GM12878 (cell line): ENCODE results near the gene TMSB10.

Source experiments
- BHLHE40 ChIP-seq, 2 experiments: fragments of 450-650 bp in 1 of 2; IDR thresholded peaks; 2 replicates each; pipeline ENCODE4 v1.6.1; 2011 to 2017; ENCODE audit warnings: low read depth in 2 of 2, borderline replicate concordance in 1 of 2, improper control_type of control experiment in 1 of 2, low read length in 1 of 2, mild to moderate bottlenecking in 1 of 2
- CHD2 ChIP-seq: IDR thresholded peaks from 2 replicates; pipeline ENCODE4 v1.6.1; 2011; ENCODE audit warnings: low read depth, low read length, improper control_type of control experiment, borderline replicate concordance
- CREB1 ChIP-seq: IDR thresholded peaks from 2 replicates; pipeline ENCODE4 v1.6.1; 2012; ENCODE audit warnings: low read depth, mild to moderate bottlenecking, inconsistent platforms
- EP300 ChIP-seq, 2 experiments: fragments of 150-350 bp in 1 of 2; IDR thresholded peaks; 2 replicates each; pipeline ENCODE4 v1.6.1; 2011 to 2012; ENCODE audit warnings: low read depth in 2 of 2, low read length in 2 of 2, borderline replicate concordance in 1 of 2, improper control_type of control experiment in 1 of 2, inconsistent platforms in 1 of 2; ENCODE audit not compliant: control insufficient read depth in 1 of 2
- POLR2A ChIP-seq: IDR thresholded peaks from 2 replicates; pipeline ENCODE4 v1.6.1; 2011; ENCODE audit warnings: low read depth, mild to moderate bottlenecking, low read length
- POLR2AphosphoS5 ChIP-seq: IDR thresholded peaks from 2 replicates; pipeline ENCODE4 v1.6.1; 2011; ENCODE audit warnings: mild to moderate bottlenecking, low read length, inconsistent platforms
- SPI1 ChIP-seq: IDR thresholded peaks from 2 replicates; pipeline ENCODE4 v1.6.1; 2011; ENCODE audit warnings: low read depth, mild to moderate bottlenecking, low read length, moderate library complexity, borderline replicate concordance; ENCODE audit not compliant: insufficient read depth
- TAF1 ChIP-seq: IDR thresholded peaks from 2 replicates; pipeline ENCODE4 v1.6.1; 2011; ENCODE audit warnings: mild to moderate bottlenecking, low read depth, low read length, borderline replicate concordance
- TCF3 ChIP-seq: IDR thresholded peaks from 2 replicates; pipeline ENCODE4 v1.6.1; 2012; ENCODE audit warnings: low read depth, mild to moderate bottlenecking, low read length, borderline replicate concordance; ENCODE audit not compliant: insufficient read depth
- ZZZ3 ChIP-seq: IDR thresholded peaks from 2 replicates; pipeline ENCODE4 v1.6.1; 2011; ENCODE audit warnings: low read depth; ENCODE audit not compliant: control insufficient read depth, insufficient read length
- TF ChIP-seq, protein P1 (sequence below), 3 experiments: IDR thresholded peaks in 2 of 3; conservative IDR thresholded peaks in 1 of 3; 2 replicates each; pipeline ENCODE4 v1.5.1; 2011; ENCODE audit warnings: low read depth in 3 of 3, low read length in 3 of 3, mild to moderate bottlenecking in 3 of 3, control low read depth in 2 of 3, moderate library complexity in 2 of 3, inconsistent platforms in 1 of 3, mixed read lengths in 1 of 3; ENCODE audit not compliant: control insufficient read depth in 2 of 3, insufficient read depth in 1 of 3; ENCODE audit errors: extremely low read depth in 1 of 3
- TF ChIP-seq, protein P2 (sequence below): fragments of 450-650 bp; IDR thresholded peaks from 2 replicates; pipeline ENCODE4 v1.6.1; 2018; ENCODE audit warnings: borderline replicate concordance, mild to moderate bottlenecking; ENCODE audit not compliant: partially characterized antibody
- TF ChIP-seq, protein P3 (sequence below): IDR thresholded peaks from 2 replicates; pipeline ENCODE4 v1.6.1; 2011; ENCODE audit warnings: low read depth, mild to moderate bottlenecking, low read length, moderate library complexity, borderline replicate concordance; ENCODE audit errors: extremely low read depth

DNA sequence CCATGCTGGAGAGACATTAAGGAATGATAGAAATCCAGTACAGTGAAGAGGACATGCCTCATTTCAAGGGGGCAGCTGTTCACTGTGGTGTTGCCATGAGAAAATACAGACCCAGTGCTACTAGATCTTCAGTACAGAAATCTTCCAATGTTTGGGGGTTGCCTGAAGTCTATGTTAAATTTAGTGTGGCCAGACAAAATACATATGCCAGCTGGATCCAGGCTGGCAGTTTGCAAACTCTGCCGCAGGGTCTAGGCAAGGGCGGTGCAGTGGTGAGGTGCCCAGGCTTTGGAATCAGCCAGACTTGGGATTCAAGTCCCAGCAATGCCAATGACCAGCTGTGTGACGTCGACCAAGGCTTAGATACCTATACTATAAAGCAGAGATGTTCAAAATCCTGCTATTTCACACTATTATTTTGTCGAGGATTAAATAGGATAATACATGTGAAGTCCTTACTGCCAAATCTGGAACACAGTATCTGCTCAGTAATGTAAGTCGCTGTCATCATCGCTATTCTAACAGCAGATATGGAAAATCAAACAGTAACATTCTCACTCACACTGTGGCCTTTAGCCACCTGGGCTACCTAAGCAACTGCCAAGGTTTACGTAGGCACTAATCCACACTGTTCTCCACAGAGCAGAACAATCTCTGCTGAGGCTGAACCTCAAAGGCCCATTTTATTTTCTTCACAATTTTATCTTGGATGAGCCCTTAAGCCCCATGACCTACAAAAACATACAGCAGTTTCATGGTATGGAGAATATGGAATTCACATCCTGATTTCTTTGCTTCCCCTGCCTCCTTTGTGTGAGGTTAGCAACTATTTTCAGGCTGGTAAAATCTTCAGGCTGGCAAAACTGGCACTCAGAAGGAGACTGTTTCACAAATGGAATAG lies 5.9 kb upstream of the TMSB10 start:
- no peak for TF ChIP-seq EP300 (IDR thresholded peaks at IDR 0.05; ENCODE audit: borderline replicate concordance in 1 of 2, control insufficient read depth in 1 of 2, low read depth in 2 of 2, low read length in 2 of 2)
- TF ChIP-seq TCF3, result no peak
- TF ChIP-seq POLR2A, result no peak
- TF ChIP-seq TAF1, result no peak
- TF ChIP-seq SPI1, result no peak
- TF ChIP-seq, protein P1, sequence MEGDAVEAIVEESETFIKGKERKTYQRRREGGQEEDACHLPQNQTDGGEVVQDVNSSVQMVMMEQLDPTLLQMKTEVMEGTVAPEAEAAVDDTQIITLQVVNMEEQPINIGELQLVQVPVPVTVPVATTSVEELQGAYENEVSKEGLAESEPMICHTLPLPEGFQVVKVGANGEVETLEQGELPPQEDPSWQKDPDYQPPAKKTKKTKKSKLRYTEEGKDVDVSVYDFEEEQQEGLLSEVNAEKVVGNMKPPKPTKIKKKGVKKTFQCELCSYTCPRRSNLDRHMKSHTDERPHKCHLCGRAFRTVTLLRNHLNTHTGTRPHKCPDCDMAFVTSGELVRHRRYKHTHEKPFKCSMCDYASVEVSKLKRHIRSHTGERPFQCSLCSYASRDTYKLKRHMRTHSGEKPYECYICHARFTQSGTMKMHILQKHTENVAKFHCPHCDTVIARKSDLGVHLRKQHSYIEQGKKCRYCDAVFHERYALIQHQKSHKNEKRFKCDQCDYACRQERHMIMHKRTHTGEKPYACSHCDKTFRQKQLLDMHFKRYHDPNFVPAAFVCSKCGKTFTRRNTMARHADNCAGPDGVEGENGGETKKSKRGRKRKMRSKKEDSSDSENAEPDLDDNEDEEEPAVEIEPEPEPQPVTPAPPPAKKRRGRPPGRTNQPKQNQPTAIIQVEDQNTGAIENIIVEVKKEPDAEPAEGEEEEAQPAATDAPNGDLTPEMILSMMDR (IDR thresholded peaks at IDR 0.05 in 2 of 3, conservative IDR thresholded peaks at IDR 0.05 in 1 of 3; ENCODE audit: control insufficient read depth in 2 of 3, extremely low read depth in 1 of 3, insufficient read depth in 1 of 3, low read depth in 3 of 3, low read length in 3 of 3), result no peak
- TF ChIP-seq, protein P2, sequence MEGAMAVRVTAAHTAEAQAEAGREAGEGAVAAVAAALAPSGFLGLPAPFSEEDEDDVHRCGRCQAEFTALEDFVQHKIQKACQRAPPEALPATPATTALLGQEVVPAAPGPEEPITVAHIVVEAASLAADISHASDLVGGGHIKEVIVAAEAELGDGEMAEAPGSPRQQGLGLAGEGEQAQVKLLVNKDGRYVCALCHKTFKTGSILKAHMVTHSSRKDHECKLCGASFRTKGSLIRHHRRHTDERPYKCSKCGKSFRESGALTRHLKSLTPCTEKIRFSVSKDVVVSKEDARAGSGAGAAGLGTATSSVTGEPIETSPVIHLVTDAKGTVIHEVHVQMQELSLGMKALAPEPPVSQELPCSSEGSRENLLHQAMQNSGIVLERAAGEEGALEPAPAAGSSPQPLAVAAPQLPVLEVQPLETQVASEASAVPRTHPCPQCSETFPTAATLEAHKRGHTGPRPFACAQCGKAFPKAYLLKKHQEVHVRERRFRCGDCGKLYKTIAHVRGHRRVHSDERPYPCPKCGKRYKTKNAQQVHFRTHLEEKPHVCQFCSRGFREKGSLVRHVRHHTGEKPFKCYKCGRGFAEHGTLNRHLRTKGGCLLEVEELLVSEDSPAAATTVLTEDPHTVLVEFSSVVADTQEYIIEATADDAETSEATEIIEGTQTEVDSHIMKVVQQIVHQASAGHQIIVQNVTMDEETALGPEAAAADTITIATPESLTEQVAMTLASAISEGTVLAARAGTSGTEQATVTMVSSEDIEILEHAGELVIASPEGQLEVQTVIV, result no peak
- no peak for TF ChIP-seq ZZZ3
- TF ChIP-seq CHD2, result no peak
- TF ChIP-seq, protein P3, sequence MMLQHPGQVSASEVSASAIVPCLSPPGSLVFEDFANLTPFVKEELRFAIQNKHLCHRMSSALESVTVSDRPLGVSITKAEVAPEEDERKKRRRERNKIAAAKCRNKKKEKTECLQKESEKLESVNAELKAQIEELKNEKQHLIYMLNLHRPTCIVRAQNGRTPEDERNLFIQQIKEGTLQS, result no peak
- TF ChIP-seq CREB1, result no peak
- no peak for TF ChIP-seq POLR2AphosphoS5
- no peak for TF ChIP-seq BHLHE40 (IDR thresholded peaks at IDR 0.05; ENCODE audit: borderline replicate concordance in 1 of 2, low read depth in 2 of 2, low read length in 1 of 2)
